Tibial nerve (tissue), 4 donors: ENCODE data around the gene ZCCHC14. TPM values are rescaled to one million over a fixed set of nuclear protein-coding genes. Genes with fewer than 3 reads are reported as not detected.

ENCODE experiments used
- DNase-seq, 2 donors: peaks; one replicate each; pipeline ENCODE4 v3.0.0-alpha.2; 2019; ENCODE audit warnings: low spot score in 2 of 2
- H3K27ac ChIP-seq, 4 donors: fragments of 200-600 bp; sonication (generic) in 3 of 4; one replicate each; pipeline ENCODE4 v1.5.1; 2017 to 2019; ENCODE audit warnings: mild to moderate bottlenecking in 1 of 4
- H3K27me3 ChIP-seq, 2 donors: fragments of 200-600 bp; sonication (generic) in 1 of 2; one replicate each; pipeline versions ENCODE4 v1.5.1 to v1.6.0; 2017 to 2019
- H3K36me3 ChIP-seq, 3 donors: fragments of 200-600 bp; sonication (generic); one replicate each; pipeline ENCODE4 v1.5.1; 2018 to 2019
- H3K4me1 ChIP-seq, 4 donors: fragments of 200-600 bp; sonication (generic) in 3 of 4; one replicate each; pipeline ENCODE4 v1.5.1; 2017 to 2019
- H3K4me3 ChIP-seq, 4 donors: fragments of 200-600 bp; sonication (generic) in 3 of 4; one replicate each; pipeline ENCODE4 v1.5.1; 2017 to 2019; ENCODE audit warnings: mild to moderate bottlenecking in 1 of 4, moderate library complexity in 1 of 4
- H3K9me3 ChIP-seq, 4 donors: fragments of 200-600 bp; sonication (generic) in 3 of 4; one replicate each; pipeline ENCODE4 v1.5.1; 2017 to 2019
- EP300 ChIP-seq, 2 donors: sonication (generic); formaldehyde crosslinking; IDR thresholded peaks; one replicate each; pipeline ENCODE4 v1.6.1; 2017; ENCODE audit warnings: antibody characterized with exemption in 2 of 2, mild to moderate bottlenecking in 1 of 2
- POLR2A ChIP-seq, 2 donors: fragments of 450-650 bp; IDR thresholded peaks; one replicate each; pipeline ENCODE4 v1.6.1; 2017; ENCODE audit warnings: antibody characterized with exemption in 2 of 2, mild to moderate bottlenecking in 2 of 2, moderate library complexity in 2 of 2
- WGBS, 2 donors: methylation state at CpG; one replicate each; pipeline ENCODE4 v1.1.5; 2018; 5-methylcytosine and 5-hydroxymethylcytosine counted together
- total RNA-seq, 4 donors: library from RNA; depleted of rRNA; stranded (reverse); fragments of >200 nt; gene quantifications; one replicate each; pipeline ENCODE4 v1.1.0, GENCODE V29; 2016
- TF ChIP-seq, protein P1 (sequence below), 5 experiments: fragments of 200-600 bp in 3 of 5; fragments of 450-650 bp in 2 of 5; sonication (generic) in 3 of 5; IDR thresholded peaks; one replicate each; pipeline ENCODE4 v1.5.1; 2016 to 2019; ENCODE audit warnings: antibody characterized with exemption in 5 of 5, mild to moderate bottlenecking in 3 of 5, moderate library complexity in 2 of 5

ZCCHC14 gene
- total RNA-seq, 4 donors from 2014 or later: 15.3 to 45.8 (median 25.8) TPM

DNA sequence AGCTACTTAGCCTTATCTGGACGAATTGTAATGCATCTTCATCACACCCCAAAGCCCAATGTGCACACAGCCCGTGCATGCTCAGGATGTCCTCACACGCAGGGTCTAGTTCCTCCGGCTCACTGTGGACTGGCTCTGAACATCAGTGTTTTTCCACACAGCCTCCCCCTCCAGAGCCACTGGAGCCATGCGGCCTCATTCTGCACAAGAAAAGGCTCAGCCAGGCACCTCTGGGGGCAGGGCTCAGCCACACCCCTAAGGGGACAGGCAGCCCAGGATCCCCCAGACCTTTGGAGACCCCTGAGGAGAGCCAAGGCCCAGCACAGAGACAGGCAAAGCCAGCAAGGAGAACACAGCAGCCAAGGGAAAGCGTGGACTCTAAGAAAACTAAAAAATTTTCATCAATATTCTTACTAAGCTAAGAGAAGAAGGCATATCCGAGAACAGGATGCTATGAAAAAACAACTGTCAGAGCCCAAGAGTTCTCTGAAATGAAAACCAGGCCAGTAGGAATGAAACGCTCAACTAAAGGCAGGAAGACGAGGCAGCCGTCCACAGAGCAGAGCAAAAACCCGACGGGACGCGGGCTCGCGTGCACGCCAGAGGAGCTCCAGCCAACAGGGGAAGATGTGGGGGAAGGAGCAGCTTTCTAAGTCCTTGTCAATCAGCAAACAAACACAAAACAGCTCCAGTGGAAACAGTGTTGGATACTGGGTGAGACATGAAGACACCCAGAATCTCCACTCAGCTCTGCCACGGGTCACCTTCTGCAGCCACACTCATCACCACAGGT is 66.2 kb downstream of the ZCCHC14 start:
- H3K4me1 ChIP-seq: no peaks in the 10 kb centered on the region
- WGBS, 2 donors: 79 to 82% methylated on average over 18 of the region's 18 CpGs
- TF ChIP-seq EP300 (IDR thresholded peaks at IDR 0.05) (no peak), POLR2A (IDR thresholded peaks at IDR 0.05) (no peak)
- TF ChIP-seq, protein P1, sequence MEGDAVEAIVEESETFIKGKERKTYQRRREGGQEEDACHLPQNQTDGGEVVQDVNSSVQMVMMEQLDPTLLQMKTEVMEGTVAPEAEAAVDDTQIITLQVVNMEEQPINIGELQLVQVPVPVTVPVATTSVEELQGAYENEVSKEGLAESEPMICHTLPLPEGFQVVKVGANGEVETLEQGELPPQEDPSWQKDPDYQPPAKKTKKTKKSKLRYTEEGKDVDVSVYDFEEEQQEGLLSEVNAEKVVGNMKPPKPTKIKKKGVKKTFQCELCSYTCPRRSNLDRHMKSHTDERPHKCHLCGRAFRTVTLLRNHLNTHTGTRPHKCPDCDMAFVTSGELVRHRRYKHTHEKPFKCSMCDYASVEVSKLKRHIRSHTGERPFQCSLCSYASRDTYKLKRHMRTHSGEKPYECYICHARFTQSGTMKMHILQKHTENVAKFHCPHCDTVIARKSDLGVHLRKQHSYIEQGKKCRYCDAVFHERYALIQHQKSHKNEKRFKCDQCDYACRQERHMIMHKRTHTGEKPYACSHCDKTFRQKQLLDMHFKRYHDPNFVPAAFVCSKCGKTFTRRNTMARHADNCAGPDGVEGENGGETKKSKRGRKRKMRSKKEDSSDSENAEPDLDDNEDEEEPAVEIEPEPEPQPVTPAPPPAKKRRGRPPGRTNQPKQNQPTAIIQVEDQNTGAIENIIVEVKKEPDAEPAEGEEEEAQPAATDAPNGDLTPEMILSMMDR (IDR thresholded peaks at IDR 0.05): no peak
- no peaks in the 10 kb centered on the region for H3K27me3 ChIP-seq
- no peaks in the 10 kb centered on the region for H3K9me3 ChIP-seq
- peaks cover 1 to 50% (median 3%) of the 10 kb centered on the region in 3 donors for H3K36me3 ChIP-seq
- DNase-seq: no peak
- H3K27ac ChIP-seq: no peak overlapping the region
- H3K4me3 ChIP-seq: no peak overlapping the region

DNA sequence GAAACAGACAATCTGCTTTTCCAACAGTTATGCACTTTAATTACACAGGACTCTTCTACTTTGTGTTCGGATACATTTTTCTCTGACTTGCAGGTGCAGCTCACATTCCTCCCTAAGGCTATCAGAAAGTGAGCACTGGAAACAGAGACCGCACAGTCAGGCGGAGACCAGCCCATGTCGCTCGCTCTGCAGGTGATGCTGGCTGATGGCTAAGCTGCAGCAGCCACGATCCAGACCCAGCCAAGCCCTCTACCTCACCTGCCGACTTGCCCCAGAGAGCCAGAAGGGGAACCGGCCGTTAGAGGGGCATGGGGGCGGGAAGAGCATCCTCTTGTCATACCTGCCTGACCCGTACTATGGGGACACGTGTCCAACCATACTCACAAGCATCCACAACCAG is 66.9 kb downstream of the ZCCHC14 start:
- H3K4me3 ChIP-seq: no peak overlapping the region
- DNase-seq: no peak
- no peaks in the 10 kb centered on the region for H3K27me3 ChIP-seq
- 87 to 93% methylated on average over 12 of the region's 12 CpGs for whole genome bisulfite sequencing, 2 donors
- TF ChIP-seq POLR2A (IDR thresholded peaks at IDR 0.05) (no peak), EP300 (IDR thresholded peaks at IDR 0.05) (no peak)
- TF ChIP-seq, protein P1 (IDR thresholded peaks at IDR 0.05): no peak
- no peaks in the 10 kb centered on the region for H3K9me3 ChIP-seq
- no peak overlapping the region for H3K27ac ChIP-seq
- no peaks in the 10 kb centered on the region for H3K4me1 ChIP-seq
- peaks cover 2 to 54% (median 7%) of the 10 kb centered on the region in 3 donors for H3K36me3 ChIP-seq

DNA sequence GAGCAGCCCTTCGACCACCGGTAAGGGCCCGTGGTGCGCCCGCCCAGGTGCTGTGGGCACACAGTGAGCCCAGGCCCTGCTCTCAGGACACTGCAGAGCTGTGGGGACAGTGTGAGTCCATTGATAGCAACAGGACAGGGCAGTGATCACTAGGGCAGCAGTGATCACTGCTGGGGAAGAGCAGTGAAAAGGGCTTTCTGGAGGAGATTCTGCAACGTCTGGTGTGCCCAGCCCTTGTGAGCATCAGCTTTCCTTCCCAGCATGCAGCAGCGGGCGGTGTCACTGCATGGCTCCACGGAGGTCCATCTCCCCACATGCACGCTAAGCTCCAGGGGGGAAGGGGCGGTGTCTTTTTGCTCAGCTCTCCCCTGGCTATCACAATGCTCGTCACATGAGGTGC is 68.6 kb downstream of the ZCCHC14 start:
- Histone ChIP-seq H3K36me3 (peaks cover 2 to 60% (median 8%) of the 10 kb centered on the region in 3 donors), H3K9me3 (no peaks in the 10 kb centered on the region), H3K4me1 (no peaks in the 10 kb centered on the region), H3K27ac (no peak overlapping the region), H3K27me3 (no peaks in the 10 kb centered on the region), H3K4me3 (no peak overlapping the region)
- TF ChIP-seq EP300 (IDR thresholded peaks at IDR 0.05) (no peak), POLR2A (IDR thresholded peaks at IDR 0.05) (no peak)
- TF ChIP-seq, protein P1 (IDR thresholded peaks at IDR 0.05): no peak
- 76 to 84% methylated on average over 12 of the region's 12 CpGs for WGBS, 2 donors
- DNase-seq: no peak

DNA sequence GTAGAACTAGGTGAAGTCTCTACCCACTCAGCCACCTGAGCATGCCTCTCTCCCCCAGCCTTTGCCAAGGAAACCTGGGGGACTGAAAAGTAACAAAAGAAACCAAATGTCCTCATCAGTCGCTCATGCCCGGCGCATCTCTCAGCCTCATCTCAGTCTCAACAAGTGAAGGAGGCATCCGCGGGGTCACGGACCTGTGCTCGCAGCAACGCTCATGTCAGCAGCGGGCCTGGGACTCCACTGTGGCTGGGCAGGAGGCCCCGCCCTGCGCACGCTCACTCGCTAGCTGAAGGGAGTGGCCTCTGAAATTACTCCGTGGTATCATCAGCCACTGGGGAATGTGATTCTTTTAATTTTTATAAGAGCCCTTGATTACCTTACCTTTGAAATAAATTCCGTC is 69.4 kb downstream of the ZCCHC14 start:
- TF ChIP-seq POLR2A (IDR thresholded peaks at IDR 0.05): no peak
- TF ChIP-seq, protein P1 (IDR thresholded peaks at IDR 0.05): no peak
- TF ChIP-seq EP300 (IDR thresholded peaks at IDR 0.05): no peak
- no peak overlapping the region for H3K27ac ChIP-seq
- DNase-seq: no peak
- no peaks in the 10 kb centered on the region for H3K27me3 ChIP-seq
- H3K36me3 ChIP-seq: peaks cover 2 to 69% (median 11%) of the 10 kb centered on the region in 3 donors
- no peaks in the 10 kb centered on the region for H3K9me3 ChIP-seq
- no peaks in the 10 kb centered on the region for H3K4me1 ChIP-seq
- WGBS, 2 donors: 95% methylated on average over 15 of the region's 15 CpGs
- no peak overlapping the region for H3K4me3 ChIP-seq

DNA sequence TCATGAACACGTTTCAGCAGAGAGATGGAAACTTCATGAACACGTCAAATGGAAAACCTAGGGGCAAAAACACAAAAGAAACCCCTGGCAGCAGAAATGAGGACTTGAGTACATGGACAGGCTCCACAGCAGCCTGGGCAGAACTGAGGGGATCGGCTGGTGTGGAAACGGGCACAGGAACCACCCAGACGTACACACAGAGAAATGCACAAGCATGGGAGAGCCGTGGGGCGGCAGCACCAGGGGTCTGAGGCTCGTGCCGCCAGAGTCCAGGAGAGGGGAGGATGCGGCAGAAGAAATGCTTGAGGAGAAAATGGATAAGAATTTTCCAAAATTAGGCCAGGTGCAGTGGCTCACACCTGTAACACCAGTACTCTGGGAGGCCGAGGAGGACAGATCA is 70.7 kb downstream of the ZCCHC14 start:
- 92 to 96% methylated on average over 11 of the region's 11 CpGs for WGBS, 2 donors
- no peak for DNase-seq
- TF ChIP-seq, protein P1 (IDR thresholded peaks at IDR 0.05): no peak
- TF ChIP-seq POLR2A (IDR thresholded peaks at IDR 0.05): no peak
- TF ChIP-seq EP300 (IDR thresholded peaks at IDR 0.05): no peak

More for the DNA sequence above, 70.7 kb downstream of the ZCCHC14 start:
- Histone ChIP-seq H3K4me3 (no peak overlapping the region), H3K4me1 (no peaks in the 10 kb centered on the region), H3K27me3 (no peaks in the 10 kb centered on the region), H3K9me3 (no peaks in the 10 kb centered on the region), H3K36me3 (peaks cover 2 to 82% (median 11%) of the 10 kb centered on the region in 3 donors), H3K27ac (no peak overlapping the region)
